ENCODE results near the gene DUOXA1.

The DUOXA1 gene

GRCh38 chr15:45162771-45163507 is 33.3 kb upstream of the DUOXA1 start:
- peak; percentile 40 for ATAC-seq

GRCh38 chr15:45161666-45162065 is 32.0 kb upstream of the DUOXA1 start:
- peak overlapping the region; percentile 78 for H3K27ac Mint-ChIP-seq
- H3K4me3 Mint-ChIP-seq = no peak overlapping the region
- DNase-seq (ENCODE audit: low spot score in 2 of 2) (no peak), ATAC-seq (no peak)
- H3K36me3 Mint-ChIP-seq = peaks cover 71% of the 10 kb centered on the region
- peaks cover 60% of the 10 kb centered on the region for H3K4me1 Mint-ChIP-seq
- H3K9me3 Mint-ChIP-seq = no peaks in the 10 kb centered on the region

More at GRCh38 chr15:45162771-45163507, 33.3 kb upstream of the DUOXA1 start:
- Mint-ChIP-seq H3K27ac (peak overlapping the region; percentile 60), H3K4me1 (peaks cover 52% of the 10 kb centered on the region), H3K4me3 (no peak overlapping the region), H3K9me3 (no peaks in the 10 kb centered on the region), H3K36me3 (peaks cover 68% of the 10 kb centered on the region)
- peak; percentile 42 to 75 for DNase-seq (ENCODE audit: low spot score in 2 of 2)

- H3K27ac Mint-ChIP-seq = peak overlapping the region; percentile 77
- H3K9me3 Mint-ChIP-seq = no peaks in the 10 kb centered on the region
- ATAC-seq (no peak), DNase-seq (ENCODE audit: low spot score in 2 of 2) (no peak)
- H3K4me3 Mint-ChIP-seq = no peak overlapping the region
- peaks cover 41% of the 10 kb centered on the region for H3K4me1 Mint-ChIP-seq
- peaks cover 48% of the 10 kb centered on the region for H3K36me3 Mint-ChIP-seq
Observed at GRCh38 chr15:45157974-45158373, 28.3 kb upstream of the DUOXA1 start.

DNA sequence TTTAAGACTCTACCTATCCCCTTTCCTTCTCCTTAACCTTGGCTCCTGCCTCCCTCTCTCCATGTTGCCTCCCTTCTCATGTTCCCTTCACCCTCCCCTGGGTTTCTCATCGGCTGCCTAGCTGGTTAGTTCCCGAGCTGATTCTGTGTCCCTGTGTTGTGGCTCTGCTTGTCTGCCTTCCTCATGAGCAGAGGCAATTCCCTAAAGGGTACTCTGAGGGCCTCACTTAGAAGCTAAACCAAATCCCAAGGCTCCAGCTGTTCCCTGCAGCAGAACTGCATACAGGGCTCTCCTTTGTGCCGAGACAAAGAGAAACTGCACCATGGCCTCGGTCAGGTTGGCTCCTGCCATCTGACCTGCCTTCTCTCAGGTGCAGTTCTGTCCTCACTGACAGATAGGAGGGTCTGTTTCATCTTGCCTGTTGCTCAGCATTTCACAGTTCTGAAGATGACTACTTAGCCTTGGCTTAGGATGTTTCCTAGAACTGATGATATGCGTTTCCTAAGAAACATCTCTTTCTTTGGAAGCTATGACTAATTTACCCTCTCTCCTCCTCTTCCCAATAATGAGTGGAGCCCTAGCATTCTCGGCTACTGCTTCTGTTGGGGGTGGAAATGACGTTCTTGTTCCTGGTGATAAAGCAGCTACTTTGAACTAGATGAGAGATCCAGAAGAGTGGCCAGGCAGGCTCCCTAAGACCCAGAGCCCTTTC is 27.2 kb upstream of the DUOXA1 start:
- Mint-ChIP-seq H3K4me3 (no peak overlapping the region), H3K4me1 (peaks cover 35% of the 10 kb centered on the region), H3K9me3 (no peaks in the 10 kb centered on the region), H3K27ac (peak overlapping the region; percentile 38), H3K36me3 (peaks cover 48% of the 10 kb centered on the region)
- peak; percentile 51 for ATAC-seq
- no peak for DNase-seq (ENCODE audit: low spot score in 2 of 2)

GRCh38 chr15:45155739-45156138 is 26.1 kb upstream of the DUOXA1 start:
- H3K27ac Mint-ChIP-seq = no peak overlapping the region
- ATAC-seq (no peak), DNase-seq (ENCODE audit: low spot score in 2 of 2) (no peak)
- H3K36me3 Mint-ChIP-seq = peaks cover 39% of the 10 kb centered on the region
- no peak overlapping the region for H3K4me3 Mint-ChIP-seq
- H3K4me1 Mint-ChIP-seq = peaks cover 34% of the 10 kb centered on the region
- no peaks in the 10 kb centered on the region for H3K9me3 Mint-ChIP-seq

DNA sequence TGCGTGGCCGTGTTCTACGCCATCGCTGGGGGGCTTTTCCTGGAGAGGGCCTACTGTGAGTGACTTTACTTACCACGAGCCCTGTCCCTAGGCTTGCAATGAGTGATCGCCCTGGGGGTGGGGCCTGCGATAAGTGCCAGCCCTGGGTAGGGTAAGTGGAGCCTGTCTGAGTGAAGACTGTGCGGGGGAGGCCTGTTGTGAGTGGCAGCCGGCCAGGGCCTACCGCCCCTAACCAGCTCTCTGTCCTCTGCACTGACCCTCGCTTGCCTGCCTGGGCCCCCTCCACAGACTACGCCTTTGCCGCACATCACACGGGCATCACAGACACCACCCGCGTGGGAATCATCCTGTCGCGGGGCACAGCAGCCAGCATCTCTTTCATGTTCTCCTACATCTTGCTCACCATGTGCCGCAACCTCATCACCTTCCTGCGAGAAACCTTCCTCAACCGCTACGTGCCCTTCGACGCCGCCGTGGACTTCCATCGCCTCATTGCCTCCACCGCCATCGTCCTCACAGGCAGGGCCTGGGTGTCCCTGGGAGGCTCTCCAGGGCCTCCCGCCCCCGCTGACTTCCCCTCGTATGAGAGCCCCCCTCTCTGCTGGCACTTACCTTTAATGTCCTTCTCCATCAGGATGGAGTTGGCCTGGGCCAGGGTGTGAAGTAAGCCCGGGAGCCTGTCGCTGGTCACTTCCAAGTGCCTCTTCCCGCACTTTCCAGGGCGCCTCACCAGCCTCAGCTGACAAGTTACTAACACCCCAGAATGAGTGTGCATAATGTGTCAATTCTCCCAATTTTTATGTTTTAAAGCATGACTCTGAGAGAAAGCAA is 22.5 kb upstream of the DUOXA1 start:
- no peak for ATAC-seq
- peaks cover 22% of the 10 kb centered on the region for H3K36me3 Mint-ChIP-seq
- peaks cover 8% of the 10 kb centered on the region for H3K4me1 Mint-ChIP-seq
- H3K9me3 Mint-ChIP-seq = no peaks in the 10 kb centered on the region
- peak overlapping the region; percentile 20 for H3K27ac Mint-ChIP-seq
- no peak for DNase-seq (ENCODE audit: low spot score in 2 of 2)
- no peak overlapping the region for H3K4me3 Mint-ChIP-seq

DNA sequence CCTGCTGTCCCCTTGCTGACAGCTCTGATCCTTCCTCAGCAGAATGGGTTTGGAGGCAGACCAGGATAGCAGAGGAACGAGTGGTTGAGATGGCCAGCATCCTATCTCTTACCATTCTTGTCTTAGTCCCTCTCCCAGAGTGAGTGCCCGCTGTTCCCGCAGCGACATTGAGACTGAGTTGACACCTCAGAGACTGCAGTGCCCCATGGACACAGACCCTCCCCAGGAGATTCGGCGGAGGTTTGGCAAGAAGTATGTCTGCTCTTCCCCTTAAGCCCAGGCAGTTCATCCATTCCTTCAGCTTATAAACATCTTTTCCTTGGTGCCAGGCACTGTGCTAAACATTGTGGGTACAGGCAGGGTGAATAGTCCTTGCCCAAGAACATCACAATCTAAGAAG is 21.3 kb upstream of the DUOXA1 start:
- Mint-ChIP-seq H3K27ac (peak overlapping the region; percentile 15), H3K4me1 (no peaks in the 10 kb centered on the region), H3K36me3 (peaks cover 16% of the 10 kb centered on the region), H3K9me3 (no peaks in the 10 kb centered on the region), H3K4me3 (no peak overlapping the region)
- DNase-seq (ENCODE audit: low spot score in 2 of 2) (no peak), ATAC-seq (no peak)

DNA sequence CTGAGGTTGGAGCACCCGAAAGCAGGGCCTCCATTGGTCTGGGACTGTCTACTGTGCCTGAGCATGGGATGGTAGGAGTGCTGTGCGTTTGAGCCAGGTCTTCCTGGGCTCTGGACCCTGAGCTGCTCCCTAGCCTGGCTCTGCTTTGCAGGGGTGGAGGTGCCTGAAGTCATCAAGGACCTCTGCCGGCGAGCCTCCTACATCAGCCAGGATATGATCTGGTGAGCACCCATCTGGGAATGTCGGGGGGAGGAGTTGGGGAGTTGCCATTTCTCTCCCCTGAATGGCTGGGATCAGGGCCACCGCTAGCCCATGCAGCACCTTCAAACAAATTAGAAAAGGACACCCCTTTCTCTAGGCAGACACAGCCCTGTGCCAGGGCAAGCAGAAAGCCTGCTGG is 20.8 kb upstream of the DUOXA1 start:
- no peak for DNase-seq (ENCODE audit: low spot score in 2 of 2)
- Mint-ChIP-seq H3K9me3 (no peaks in the 10 kb centered on the region), H3K4me1 (no peaks in the 10 kb centered on the region), H3K27ac (peak overlapping the region; percentile 15), H3K4me3 (no peak overlapping the region), H3K36me3 (peaks cover 16% of the 10 kb centered on the region)
- ATAC-seq = no peak

DNA sequence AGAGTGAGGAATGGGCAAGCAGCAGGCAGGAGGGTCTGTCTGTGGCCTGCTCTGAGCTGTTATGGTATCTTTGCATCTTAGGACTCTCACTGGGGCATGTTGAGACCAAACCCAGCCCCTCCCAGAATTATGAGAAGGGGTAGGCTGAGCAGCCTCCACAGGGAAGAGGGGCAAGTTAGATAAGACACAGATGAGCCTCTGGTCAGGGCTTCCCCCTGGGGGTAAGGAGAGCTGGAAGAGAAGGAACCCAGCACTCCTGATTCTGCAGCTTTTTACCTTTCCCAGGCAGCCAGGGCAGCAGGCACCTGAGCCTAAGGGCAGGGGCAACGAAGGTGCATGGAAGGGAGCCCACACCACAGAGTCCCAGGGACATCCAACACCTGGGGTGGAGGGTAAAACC is 19.4 kb upstream of the DUOXA1 start:
- no peak overlapping the region for H3K4me3 Mint-ChIP-seq
- peaks cover 16% of the 10 kb centered on the region for H3K36me3 Mint-ChIP-seq
- ATAC-seq (no peak), DNase-seq (ENCODE audit: low spot score in 2 of 2) (no peak)
- no peak overlapping the region for H3K27ac Mint-ChIP-seq
- H3K9me3 Mint-ChIP-seq = no peaks in the 10 kb centered on the region
- H3K4me1 Mint-ChIP-seq = no peaks in the 10 kb centered on the region

GRCh38 chr15:45148076-45149059 is 18.7 kb upstream of the DUOXA1 start:
- no peaks in the 10 kb centered on the region for H3K9me3 Mint-ChIP-seq
- no peaks in the 10 kb centered on the region for H3K4me1 Mint-ChIP-seq
- no peak for DNase-seq (ENCODE audit: low spot score in 2 of 2)

GRCh38 chr15:45147606-45148005 is 17.9 kb upstream of the DUOXA1 start:
- no peak overlapping the region for H3K4me3 Mint-ChIP-seq
- H3K9me3 Mint-ChIP-seq = no peaks in the 10 kb centered on the region
- DNase-seq (ENCODE audit: low spot score in 2 of 2) (no peak), ATAC-seq (no peak)
- peaks cover 14% of the 10 kb centered on the region for H3K36me3 Mint-ChIP-seq
- H3K4me1 Mint-ChIP-seq = no peaks in the 10 kb centered on the region
- no peak overlapping the region for H3K27ac Mint-ChIP-seq

More at GRCh38 chr15:45148076-45149059, 18.7 kb upstream of the DUOXA1 start:
- Mint-ChIP-seq H3K4me3 (no peak overlapping the region), H3K36me3 (peaks cover 16% of the 10 kb centered on the region), H3K27ac (no peak overlapping the region)
- ATAC-seq = no peak

- DNase-seq (ENCODE audit: low spot score in 2 of 2) = no peak
- H3K9me3 Mint-ChIP-seq = no peaks in the 10 kb centered on the region
- no peak for ATAC-seq
- H3K36me3 Mint-ChIP-seq = peaks cover 4% of the 10 kb centered on the region
- no peak overlapping the region for H3K27ac Mint-ChIP-seq
- H3K4me1 Mint-ChIP-seq = no peaks in the 10 kb centered on the region
- H3K4me3 Mint-ChIP-seq = no peak overlapping the region
Observed at GRCh38 chr15:45146405-45146804, 16.7 kb upstream of the DUOXA1 start.

DNA sequence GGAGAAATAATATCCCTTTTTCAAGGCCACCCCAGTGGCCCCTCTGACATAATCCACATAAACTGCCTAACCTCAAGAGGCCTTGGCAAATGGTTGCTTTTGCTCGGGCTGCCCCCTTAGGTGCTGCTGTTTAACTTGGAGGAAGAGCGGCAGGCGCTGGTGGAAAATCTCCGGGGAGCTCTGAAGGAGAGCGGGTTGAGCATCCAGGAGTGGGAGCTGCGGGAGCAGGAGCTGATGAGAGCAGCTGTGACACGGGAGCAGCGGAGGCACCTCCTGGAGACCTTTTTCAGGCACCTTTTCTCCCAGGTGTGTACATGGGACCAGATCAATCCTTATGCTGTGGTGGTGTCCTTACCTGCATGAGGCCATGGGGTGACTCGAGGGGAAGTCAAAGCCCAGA is 15.1 kb upstream of the DUOXA1 start:
- no peaks in the 10 kb centered on the region for H3K4me1 Mint-ChIP-seq
- peaks cover 4% of the 10 kb centered on the region for H3K36me3 Mint-ChIP-seq
- H3K27ac Mint-ChIP-seq = no peak overlapping the region

DNA sequence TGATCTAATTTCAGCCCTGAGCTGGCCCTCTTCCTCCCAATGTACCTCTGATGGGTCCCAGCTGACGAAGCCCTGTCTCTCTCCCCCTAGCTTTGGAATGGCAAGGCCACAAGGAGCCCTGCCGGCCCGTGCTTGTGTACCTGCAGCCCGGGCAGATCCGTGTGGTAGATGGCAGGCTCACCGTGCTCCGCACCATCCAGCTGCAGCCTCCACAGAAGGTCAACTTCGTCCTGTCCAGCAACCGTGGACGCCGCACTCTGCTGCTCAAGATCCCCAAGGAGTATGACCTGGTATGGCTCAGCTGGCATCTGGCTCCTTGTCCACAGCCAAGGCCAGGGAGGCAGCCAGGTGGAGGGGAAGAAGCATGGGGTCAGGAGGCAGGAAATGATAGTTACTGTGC is 14.3 kb upstream of the DUOXA1 start:
- Mint-ChIP-seq H3K36me3 (peaks cover under 1% of the 10 kb centered on the region), H3K9me3 (no peaks in the 10 kb centered on the region), H3K4me3 (no peak overlapping the region), H3K27ac (no peak overlapping the region), H3K4me1 (no peaks in the 10 kb centered on the region)
- DNase-seq (ENCODE audit: low spot score in 2 of 2) (no peak), ATAC-seq (no peak)

More for the DNA sequence above, 15.1 kb upstream of the DUOXA1 start:
- H3K9me3 Mint-ChIP-seq = no peaks in the 10 kb centered on the region
- no peak for DNase-seq (ENCODE audit: low spot score in 2 of 2)
- ATAC-seq = no peak
- H3K4me3 Mint-ChIP-seq = no peak overlapping the region
